ENCODE results near the gene ADGRB2. TPM values are rescaled to one million over a fixed set of nuclear protein-coding genes. Genes with fewer than 3 reads are reported as not detected.
A peak's percentile ranks its signal among the peaks of the same experiment; 100 is the strongest.
"Not testable (repeated sequence)": the region's sequence is repeated elsewhere in the genome, so short reads cannot be mapped to it uniquely, and the experiment has no call there.

Gene ADGRB2
- total RNA-seq, 1 donor = 7.9 TPM

DNA sequence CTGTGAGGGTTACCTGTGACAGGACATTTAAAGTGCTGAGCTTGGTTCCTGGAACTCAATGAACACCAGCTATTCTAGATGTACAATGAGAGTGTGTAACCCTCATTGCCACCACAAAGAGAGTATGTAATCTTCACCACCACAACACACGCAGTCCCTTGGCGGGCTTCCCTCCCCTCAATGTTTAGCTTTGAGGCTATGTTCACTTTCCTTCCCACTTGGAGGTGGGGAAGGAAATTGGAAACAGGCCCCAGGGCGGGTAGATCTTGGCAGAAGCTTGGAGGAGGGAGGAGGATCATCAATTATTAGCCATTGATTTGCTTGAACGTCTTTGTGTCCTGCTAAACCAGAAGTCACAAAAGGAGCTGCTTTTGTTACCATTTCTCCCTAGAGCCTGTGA, 52.1 kb downstream of the ADGRB2 start:
- TF ChIP-seq, protein P1, sequence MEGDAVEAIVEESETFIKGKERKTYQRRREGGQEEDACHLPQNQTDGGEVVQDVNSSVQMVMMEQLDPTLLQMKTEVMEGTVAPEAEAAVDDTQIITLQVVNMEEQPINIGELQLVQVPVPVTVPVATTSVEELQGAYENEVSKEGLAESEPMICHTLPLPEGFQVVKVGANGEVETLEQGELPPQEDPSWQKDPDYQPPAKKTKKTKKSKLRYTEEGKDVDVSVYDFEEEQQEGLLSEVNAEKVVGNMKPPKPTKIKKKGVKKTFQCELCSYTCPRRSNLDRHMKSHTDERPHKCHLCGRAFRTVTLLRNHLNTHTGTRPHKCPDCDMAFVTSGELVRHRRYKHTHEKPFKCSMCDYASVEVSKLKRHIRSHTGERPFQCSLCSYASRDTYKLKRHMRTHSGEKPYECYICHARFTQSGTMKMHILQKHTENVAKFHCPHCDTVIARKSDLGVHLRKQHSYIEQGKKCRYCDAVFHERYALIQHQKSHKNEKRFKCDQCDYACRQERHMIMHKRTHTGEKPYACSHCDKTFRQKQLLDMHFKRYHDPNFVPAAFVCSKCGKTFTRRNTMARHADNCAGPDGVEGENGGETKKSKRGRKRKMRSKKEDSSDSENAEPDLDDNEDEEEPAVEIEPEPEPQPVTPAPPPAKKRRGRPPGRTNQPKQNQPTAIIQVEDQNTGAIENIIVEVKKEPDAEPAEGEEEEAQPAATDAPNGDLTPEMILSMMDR (IDR thresholded peaks at IDR 0.05; ENCODE audit: insufficient read depth, low read length) = no peak
- H3K4me3 ChIP-seq (ENCODE audit: low read depth, low read length) = no peak overlapping the region
- DNase-seq (ENCODE audit: low read depth) = peak; percentile 81

- H3K4me3 ChIP-seq (ENCODE audit: low read depth, low read length) = no peak overlapping the region
- TF ChIP-seq, protein P1 (IDR thresholded peaks at IDR 0.05; ENCODE audit: insufficient read depth, low read length) = no peak
- DNase-seq (ENCODE audit: low read depth) = no peak
Measured at GRCh38 chr1:31708324-31708723, 55.8 kb downstream of the ADGRB2 start.

DNA sequence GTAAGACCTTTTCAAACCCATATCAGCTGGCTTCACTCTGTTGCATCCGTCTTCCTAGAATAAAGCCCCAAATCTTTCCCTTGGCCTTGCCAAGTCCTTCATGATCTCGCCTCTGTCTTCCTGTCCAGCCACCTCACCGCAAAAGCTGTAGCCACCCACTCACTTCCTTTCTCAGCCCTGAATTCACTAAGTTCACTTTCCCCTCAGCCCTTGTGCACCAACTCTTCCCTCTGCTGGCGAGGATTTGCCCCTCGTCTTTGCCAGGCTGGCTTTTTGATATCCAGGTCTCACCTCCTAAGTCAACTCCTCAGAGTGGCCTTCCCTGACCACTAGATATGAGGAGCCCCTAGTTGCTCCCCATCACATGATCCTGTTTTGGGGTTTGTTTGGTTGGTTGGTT, 56.4 kb downstream of the ADGRB2 start:
- no peak overlapping the region for H3K4me3 ChIP-seq (ENCODE audit: low read depth, low read length)
- TF ChIP-seq, protein P1 (IDR thresholded peaks at IDR 0.05; ENCODE audit: insufficient read depth, low read length) = peak; percentile 47
- peak; percentile 82 for DNase-seq (ENCODE audit: low read depth)

- H3K4me3 ChIP-seq (ENCODE audit: low read depth, low read length); DNase-seq (ENCODE audit: low read depth): not testable (repeated sequence)
Measured at GRCh38 chr1:31707059-31707600, 57.0 kb downstream of the ADGRB2 start.

- no peak for DNase-seq (ENCODE audit: low read depth)
Measured at GRCh38 chr1:31706384-31707058, 57.6 kb downstream of the ADGRB2 start.

GRCh38 chr1:31705080-31705866, 58.9 kb downstream of the ADGRB2 start:
- peak; percentile 60 for DNase-seq (ENCODE audit: low read depth)
- TF ChIP-seq, protein P1 (IDR thresholded peaks at IDR 0.05; ENCODE audit: insufficient read depth, low read length) = peak; percentile 43
- H3K4me3 ChIP-seq (ENCODE audit: low read depth, low read length) = peak overlapping the region; percentile 94

More at GRCh38 chr1:31706384-31707058, 57.6 kb downstream of the ADGRB2 start:
- H3K4me3 ChIP-seq (ENCODE audit: low read depth, low read length) = no peak overlapping the region
- TF ChIP-seq, protein P1 (IDR thresholded peaks at IDR 0.05; ENCODE audit: insufficient read depth, low read length) = no peak
